ENCODE measurements around the gene FBXO22. TPM values are rescaled to one million over a fixed set of nuclear protein-coding genes. Genes with fewer than 3 reads are reported as not detected.

FBXO22 gene
- polyA plus RNA-seq, 1 of the 3 experiments (the other 2 are of a cell fraction), result 34.8 TPM

GRCh38 chr15:75887178-75887577, 16.5 kb upstream of the FBXO22 start:
- Histone ChIP-seq H3K4me1 (ENCODE audit: control insufficient read depth in 1 of 2, insufficient read depth in 2 of 2, low read depth in 1 of 2, low read length in 1 of 2) (peaks cover 0 to 15% of the 10 kb centered on the region in 2 experiments; a peak in 2 of 4 replicates), H3K36me3 (replicated peaks in 1 of 2; ENCODE audit: control insufficient read depth in 1 of 2, insufficient read depth in 2 of 2, low read length in 1 of 2) (peaks cover 29 to 44% of the 10 kb centered on the region in 2 experiments), H3K27ac (ENCODE audit: low read depth in 2 of 2, low read length in 1 of 2) (no peak overlapping the region), H3K27me3 (ENCODE audit: insufficient read depth) (no peaks in the 10 kb centered on the region), H3K9me2 (no peaks in the 10 kb centered on the region), H3K79me2 (ENCODE audit: insufficient read depth) (peaks cover 16% of the 10 kb centered on the region; the same call in 1 of the 2 replicates), H3K9me3 (no peaks in the 10 kb centered on the region), H3K4me2 (no peak overlapping the region), H3K4me3 (ENCODE audit: low read depth in 2 of 2, low read length in 1 of 2) (no peak overlapping the region), H4K20me1 (ENCODE audit: insufficient read depth) (0 out of 2 replicates have a peak, but pooled peaks cover 4% of the 10 kb centered on the region), H2AFZ (ENCODE audit: low read depth) (no peak overlapping the region), H3K9ac (no peak overlapping the region), H3F3A (replicated peaks; ENCODE audit: insufficient read depth) (peaks cover 22% of the 10 kb centered on the region)
- no peak for DNase-seq
- 100% methylated on average over 1 of the region's 1 CpG for WGBS (ENCODE audit: low lambda C conversion rate)
- TF ChIP-seq CHD2 (IDR thresholded peaks at IDR 0.05; ENCODE audit: low read length, partially characterized antibody) (no peak), SMC3 (IDR thresholded peaks at IDR 0.05; ENCODE audit: low read depth, low read length) (no peak), REST (IDR thresholded peaks at IDR 0.05; ENCODE audit: low read depth, low read length) (no peak), RCOR1 (IDR thresholded peaks at IDR 0.05; ENCODE audit: low read length) (no peak), FOXM1 (IDR thresholded peaks at IDR 0.05; ENCODE audit: low read depth) (no peak), SIN3A (IDR thresholded peaks at IDR 0.05; ENCODE audit: borderline replicate concordance, low read depth, low read length) (no peak), POLR2AphosphoS5 (IDR thresholded peaks at IDR 0.05; ENCODE audit: low read depth, low read length) (no peak), NFIC (IDR thresholded peaks at IDR 0.05; ENCODE audit: borderline replicate concordance) (no peak)
- POLR2A ChIA-PET, result no interaction called here
- CTCF ChIA-PET, result interaction anchor here (1.0 kb wide), 1 partner anchor 159 kb away, joined by 3 read pairs; no protein-coding TSS in a partner anchor

GRCh38 chr15:75891895-75892294, 11.8 kb upstream of the FBXO22 start:
- H3K4me2 ChIP-seq, result peak overlapping the region; percentile 74; the same call in 1 of the 2 replicates
- peak overlapping the region; percentile 51 to 95 for H3K27ac ChIP-seq (ENCODE audit: low read depth in 2 of 2, low read length in 1 of 2)
- H4K20me1 ChIP-seq (ENCODE audit: insufficient read depth), result 0 out of 2 replicates have a peak, but pooled peaks cover 4% of the 10 kb centered on the region
- H3K4me3 ChIP-seq (ENCODE audit: low read depth in 2 of 2, low read length in 1 of 2), result no peak overlapping the region
- H3K9me2 ChIP-seq, result no peaks in the 10 kb centered on the region
- peaks cover 0 to 16% of the 10 kb centered on the region in 2 experiments; a peak in 2 of 4 replicates for H3K4me1 ChIP-seq (ENCODE audit: control insufficient read depth in 1 of 2, insufficient read depth in 2 of 2, low read depth in 1 of 2, low read length in 1 of 2)
- POLR2A ChIA-PET, result no interaction called here
- peaks cover 24% of the 10 kb centered on the region for H3F3A ChIP-seq (replicated peaks; ENCODE audit: insufficient read depth)
- H3K79me2 ChIP-seq (ENCODE audit: insufficient read depth), result peaks cover 16% of the 10 kb centered on the region; the same call in 1 of the 2 replicates
- no peak for DNase-seq
- H3K9me3 ChIP-seq, result no peaks in the 10 kb centered on the region
- CTCF ChIA-PET, result no interaction called here
- H3K36me3 ChIP-seq (replicated peaks in 1 of 2; ENCODE audit: control insufficient read depth in 1 of 2, insufficient read depth in 2 of 2, low read length in 1 of 2), result peaks cover 34 to 48% of the 10 kb centered on the region in 2 experiments
- H3K27me3 ChIP-seq (ENCODE audit: insufficient read depth), result no peaks in the 10 kb centered on the region
- H3K9ac ChIP-seq, result peak overlapping the region; percentile 37; the same call in 1 of the 2 replicates
- H2AFZ ChIP-seq (ENCODE audit: low read depth), result no peak overlapping the region
- TF ChIP-seq PBX3 (IDR thresholded peaks at IDR 0.05) (0 out of 2 replicates have a peak, but pooled peaks have one; percentile 13), MAX (IDR thresholded peaks at IDR 0.05; ENCODE audit: low read depth) (no peak), TCF12 (IDR thresholded peaks at IDR 0.05) (peak; percentile 72; the same call in 1 of the 2 replicates), RFX5 (IDR thresholded peaks at IDR 0.05; ENCODE audit: low read length) (no peak), YY1 (IDR thresholded peaks at IDR 0.05; ENCODE audit: low read depth) (no peak), SIN3A (IDR thresholded peaks at IDR 0.05; ENCODE audit: borderline replicate concordance, low read depth, low read length) (no peak), IRF3 (IDR thresholded peaks at IDR 0.05; ENCODE audit: low read depth, low read length) (no peak), MXI1 (IDR thresholded peaks at IDR 0.05; ENCODE audit: low read depth, low read length) (no peak), NRF1 (IDR thresholded peaks at IDR 0.05; ENCODE audit: low read depth, low read length) (no peak), TEAD4 (IDR thresholded peaks at IDR 0.05; ENCODE audit: borderline replicate concordance, insufficient read depth) (no peak), FOXJ3 (CRISPR knock-in tag; IDR thresholded peaks at IDR 0.05) (no peak), FOSL2 (IDR thresholded peaks at IDR 0.05; ENCODE audit: borderline replicate concordance, low read depth) (peak; percentile 75; the same call in 1 of the 2 replicates), POLR2AphosphoS5 (IDR thresholded peaks at IDR 0.05; ENCODE audit: low read depth, low read length) (0 out of 2 replicates have a peak, but pooled peaks have one; percentile 15), MEF2A (IDR thresholded peaks at IDR 0.05; ENCODE audit: borderline replicate concordance, low read depth) (peak; percentile 12; the same call in 1 of the 2 replicates), EP300 (IDR thresholded peaks at IDR 0.05; ENCODE audit: borderline replicate concordance in 1 of 2, low read depth in 1 of 2, low read length in 1 of 2) (no peak), ELF1 (IDR thresholded peaks at IDR 0.05) (no peak)

Data from SK-N-SH (cell line).